IMR-90 (cell line): ENCODE measurements around the gene NDOR1. TPM values are rescaled to one million over a fixed set of nuclear protein-coding genes. Genes with fewer than 3 reads are reported as not detected.

Experiments used
- ATAC-seq: fragments of 200-7000 bp; cut with Tn5 transposase; 2 replicates; pipeline ENCODE4 v1.9.1; 2020; ENCODE audit warnings: low read depth, mild to moderate bottlenecking, moderate library complexity
- BruUV-seq: library from RNA; stranded (reverse); fragments of 400-500 nt; replicated peaks from 2 replicates; lab custom pipeline; 2021; lab: Mats Ljungman, UMichigan
- CTCF ChIA-PET: fragments of 300-600 bp; formaldehyde crosslinking; extraction: SDS; loops from one replicate; lab custom pipeline; 2021; ENCODE audit warnings: antibody characterized with exemption; lab: Yijun Ruan, JAX
- POLR2A ChIA-PET: fragments of 300-600 bp; sonication (Branson Sonifier 250); formaldehyde crosslinking; loops from one replicate; lab custom pipeline; 2022; ENCODE audit warnings: antibody characterized with exemption; ENCODE audit not compliant: unreplicated experiment; lab: Charles Lee
- DNase-seq: peaks from one replicate; pipeline ENCODE4 v3.0.0; 2013
- H2AFZ ChIP-seq: replicated peaks from 2 replicates; pipeline ENCODE3; 2013; ENCODE audit warnings: low read length, mild to moderate bottlenecking; ENCODE audit not compliant: poor library complexity
- H2AK5ac ChIP-seq: 2 replicates; pipeline ENCODE4 v1.6.1; 2013; ENCODE audit warnings: low read depth, low read length, inconsistent platforms
- H2AK9ac ChIP-seq: replicated peaks from 2 replicates; pipeline ENCODE3; 2013; ENCODE audit warnings: mild to moderate bottlenecking, low read depth, low read length, moderate library complexity; ENCODE audit not compliant: poor library complexity
- H2BK120ac ChIP-seq: 2 replicates; pipeline ENCODE4 v1.6.1; 2013; ENCODE audit warnings: low read depth, low read length, inconsistent platforms
- H2BK15ac ChIP-seq: 3 replicates; pipeline ENCODE4 v1.6.1; 2013; ENCODE audit warnings: low read depth, low read length, inconsistent platforms
- H2BK20ac ChIP-seq: 2 replicates; pipeline ENCODE4 v1.6.1; 2013; ENCODE audit warnings: low read depth, mild to moderate bottlenecking, inconsistent platforms, low read length, moderate library complexity
- H2BK5ac ChIP-seq: 2 replicates; pipeline ENCODE4 v1.6.1; 2013; ENCODE audit warnings: mild to moderate bottlenecking, low read depth, low read length, inconsistent platforms; ENCODE audit not compliant: poor library complexity, severe bottlenecking
- H3K14ac ChIP-seq: replicated peaks from 2 replicates; pipeline ENCODE4 v1.6.1; 2013; ENCODE audit warnings: low read depth, low read length, inconsistent platforms
- H3K18ac ChIP-seq: 2 replicates; pipeline ENCODE4 v1.6.1; 2013; ENCODE audit warnings: low read depth, low read length, control low read depth
- H3K23ac ChIP-seq: 2 replicates; pipeline ENCODE4 v1.6.1; 2013; ENCODE audit warnings: low read depth, low read length, inconsistent platforms
- H3K27ac ChIP-seq: 2 replicates; pipeline ENCODE4 v1.5.1; 2013; ENCODE audit warnings: mild to moderate bottlenecking, control low read depth, low read length; ENCODE audit not compliant: insufficient read depth
- H3K27me3 ChIP-seq: 2 replicates; pipeline ENCODE4 v1.6.1; 2013; ENCODE audit warnings: low read length; ENCODE audit not compliant: control insufficient read depth, insufficient read depth
- H3K36me3 ChIP-seq: 2 replicates; pipeline ENCODE4 v1.6.1; 2013; ENCODE audit warnings: low read length, mixed read lengths; ENCODE audit not compliant: control insufficient read depth, insufficient read depth
- H3K4ac ChIP-seq: 2 replicates; pipeline ENCODE4 v1.6.1; 2013; ENCODE audit warnings: low read depth, low read length, inconsistent platforms
- H3K4me1 ChIP-seq: 2 replicates; pipeline ENCODE4 v1.6.1; 2013; ENCODE audit warnings: low read length, mixed read lengths; ENCODE audit not compliant: control insufficient read depth, insufficient read depth
- H3K4me2 ChIP-seq: 2 replicates; pipeline ENCODE4 v1.6.1; 2013; ENCODE audit warnings: low read depth, mild to moderate bottlenecking, control low read depth, low read length, moderate library complexity
- H3K4me3 ChIP-seq: 2 replicates; pipeline ENCODE4 v1.5.1; 2013; ENCODE audit warnings: low read depth, mild to moderate bottlenecking, control low read depth, low read length, moderate library complexity; ENCODE audit not compliant: insufficient read depth
- H3K56ac ChIP-seq: 2 replicates; pipeline ENCODE4 v1.6.1; 2013; ENCODE audit warnings: low read length, inconsistent platforms; ENCODE audit not compliant: insufficient read depth; ENCODE audit errors: extremely low read depth
- H3K79me1 ChIP-seq, 2 experiments: 2 replicates each; pipeline ENCODE4 v1.6.1; 2013; ENCODE audit warnings: low read length in 2 of 2, inconsistent platforms in 1 of 2, low read depth in 1 of 2
- H3K9ac ChIP-seq: 2 replicates; pipeline ENCODE4 v1.6.1; 2013; ENCODE audit warnings: low read depth, low read length, control low read depth
- H3K9me1 ChIP-seq: 2 replicates; pipeline ENCODE4 v1.6.1; 2013; ENCODE audit warnings: low read length, inconsistent platforms; ENCODE audit not compliant: insufficient read depth
- H3K9me3 ChIP-seq: 2 replicates; pipeline ENCODE4 v1.6.1; 2013; ENCODE audit warnings: low read length; ENCODE audit not compliant: control insufficient read depth, insufficient read depth
- H4K20me1 ChIP-seq: 2 replicates; pipeline ENCODE4 v1.6.1; 2013; ENCODE audit warnings: low read length, inconsistent platforms; ENCODE audit not compliant: insufficient read depth
- H4K5ac ChIP-seq: 2 replicates; pipeline ENCODE4 v1.6.1; 2013; ENCODE audit warnings: mild to moderate bottlenecking, low read depth, low read length, control low read depth
- H4K8ac ChIP-seq, 2 experiments: 2 replicates each; pipeline ENCODE4 v1.6.1; 2013; ENCODE audit warnings: low read depth in 2 of 2, low read length in 2 of 2, control low read depth in 1 of 2, inconsistent platforms in 1 of 2
- H4K91ac ChIP-seq: 2 replicates; pipeline ENCODE4 v1.6.1; 2013; ENCODE audit warnings: low read depth, low read length, inconsistent platforms; ENCODE audit not compliant: insufficient read depth
- CEBPB ChIP-seq: IDR thresholded peaks from 2 replicates; pipeline ENCODE4 v1.6.1; 2012; ENCODE audit warnings: low read depth, low read length, improper control_type of control experiment
- FOS ChIP-seq: fragments of 150-350 bp; IDR thresholded peaks from 2 replicates; pipeline ENCODE4 v1.6.1; 2016; ENCODE audit warnings: low read depth, low read length
- POLR2A ChIP-seq: IDR thresholded peaks from 2 replicates; pipeline ENCODE4 v1.6.1; 2012; ENCODE audit warnings: mild to moderate bottlenecking, low read depth, low read length
- RAD21 ChIP-seq: IDR thresholded peaks from 2 replicates; pipeline ENCODE4 v1.6.1; 2012; ENCODE audit warnings: low read length, improper control_type of control experiment
- RCOR1 ChIP-seq: IDR thresholded peaks from 2 replicates; pipeline ENCODE4 v1.6.1; 2012; ENCODE audit warnings: mild to moderate bottlenecking, low read length, improper control_type of control experiment; ENCODE audit not compliant: insufficient replicate concordance
- USF2 ChIP-seq: fragments of 150-350 bp; IDR thresholded peaks from 2 replicates; pipeline ENCODE4 v1.6.1; 2017; ENCODE audit warnings: mild to moderate bottlenecking, antibody characterized with exemption, low read length, low read depth
- WGBS, 2 experiments: methylation state at CpG; one replicate each; pipeline versions ENCODE4 v1.1.5 to v1.1.7; 2013; ENCODE audit warnings: missing lambda C conversion rate in 2 of 2; ENCODE audit not compliant: insufficient read length in 1 of 2; ENCODE audit errors: extremely low coverage in 2 of 2; 5-methylcytosine and 5-hydroxymethylcytosine counted together
- dilution Hi-C: fragments of 300-500 bp; cut with HindIII; formaldehyde crosslinking; loops from one replicate; pipeline ENCODE4 v1.14.3; 2018; ENCODE audit warnings: low sequenced_read_pairs; ENCODE audit not compliant: unreplicated experiment
- in situ Hi-C: fragments of 300-500 bp; cut with MboI; formaldehyde crosslinking; loops from 3 replicates; pipeline ENCODE4 v1.14.3; 2019; ENCODE audit warnings: low sequenced_read_pairs, inconsistent platforms, mixed read lengths
- intact Hi-C: fragments of 100-400 bp; cut with micrococcal nuclease; formaldehyde crosslinking; loops from 2 replicates; pipeline ENCODE4 v1.10.0; 2022
- polyA plus RNA-seq, 3 experiments: library from polyadenylated mRNA; depleted of rRNA; stranded (reverse); fragments of >200 nt; gene quantifications; 2 replicates each; pipeline ENCODE4 v1.2.3, GENCODE V29; 2012; ENCODE audit warnings: low replicate concordance in 1 of 3
- total RNA-seq: library from RNA; depleted of rRNA; stranded (reverse); fragments of >200 nt; gene quantifications from 2 replicates; pipeline ENCODE4 v1.2.3, GENCODE V29; 2012

The NDOR1 gene
- total and polyA plus RNA-seq, 2 of the 4 experiments (the other 2 are of a cell fraction), result 0.90 to 10.6 TPM

- Histone ChIP-seq H2AFZ (no peak overlapping the region), H3K18ac (no peak overlapping the region), H2AK9ac (no peak overlapping the region), H2BK20ac (no peak overlapping the region), H2BK5ac (no peak overlapping the region), H4K5ac (no peak overlapping the region), H3K27me3 (peaks cover 94% of the 10 kb centered on the region), H3K9me1 (no peaks in the 10 kb centered on the region), H4K91ac (no peak overlapping the region), H3K9me3 (no peaks in the 10 kb centered on the region), H3K4me1 (peaks cover 4% of the 10 kb centered on the region; the same call in 1 of the 2 replicates), H2BK120ac (no peak overlapping the region), H3K36me3 (no peaks in the 10 kb centered on the region), H4K20me1 (no peaks in the 10 kb centered on the region), H3K4me2 (no peak overlapping the region), H3K4ac (no peak overlapping the region), H3K56ac (no peak overlapping the region), H3K79me1 (no peaks in the 10 kb centered on the region), H3K9ac (no peak overlapping the region), H4K8ac (no peak overlapping the region), H3K4me3 (no peak overlapping the region), H3K27ac (no peak overlapping the region), H3K14ac (no peak overlapping the region), H2BK15ac (no peak overlapping the region), H3K23ac (no peak overlapping the region), H2AK5ac (no peak overlapping the region)
- no TSS peak for BruUV-seq
- in situ Hi-C loops, result no loop called here
- dilution Hi-C loops, result no loop called here
- ChIA-PET POLR2A (no interaction called here), CTCF (no interaction called here)
- intact Hi-C loops, result no loop called here
- no peak for DNase-seq
- 71% methylated on average over 16 of the region's 22 CpGs; no CpG with 5 or more reads in 1 of the 2 experiments for WGBS, 2 experiments
- TF ChIP-seq FOS, result no peak
- no peak for TF ChIP-seq CEBPB
- TF ChIP-seq POLR2A, result no peak
- TF ChIP-seq RAD21, result no peak
- no peak for TF ChIP-seq USF2
- no peak for TF ChIP-seq RCOR1
- no peak for ATAC-seq
Observed at GRCh38 chr9:137166380-137167229, 38.9 kb upstream of the NDOR1 start.
